ENCODE results near the gene HSPA1A.

Gene HSPA1A

GRCh38 chr6:31825553-31825952, 10.2 kb downstream of the HSPA1A start:
- no peak for ATAC-seq
- no peak for TF ChIP-seq PPARA (CRISPR knock-in tag; IDR thresholded peaks at IDR 0.05; ENCODE audit: borderline replicate concordance)
- no peak for TF ChIP-seq ZFP3 (CRISPR knock-in tag; IDR thresholded peaks at IDR 0.05)
- TF ChIP-seq BACH2 (CRISPR knock-in tag; IDR thresholded peaks at IDR 0.05; ENCODE audit: borderline replicate concordance), result no peak
- no peak for TF ChIP-seq TOX (CRISPR knock-in tag; IDR thresholded peaks at IDR 0.05; ENCODE audit: borderline replicate concordance)
- TF ChIP-seq RARB (CRISPR knock-in tag; IDR thresholded peaks at IDR 0.05), result no peak
- TF ChIP-seq ISL1 (CRISPR knock-in tag; IDR thresholded peaks at IDR 0.05), result no peak
- no peak for TF ChIP-seq CREB5 (CRISPR knock-in tag; IDR thresholded peaks at IDR 0.05; ENCODE audit: low read depth)
- TF ChIP-seq ESRRG (CRISPR knock-in tag; IDR thresholded peaks at IDR 0.05), result no peak
- no peak for TF ChIP-seq ARNTL (CRISPR knock-in tag; IDR thresholded peaks at IDR 0.05; ENCODE audit: borderline replicate concordance, low read depth)

DNA sequence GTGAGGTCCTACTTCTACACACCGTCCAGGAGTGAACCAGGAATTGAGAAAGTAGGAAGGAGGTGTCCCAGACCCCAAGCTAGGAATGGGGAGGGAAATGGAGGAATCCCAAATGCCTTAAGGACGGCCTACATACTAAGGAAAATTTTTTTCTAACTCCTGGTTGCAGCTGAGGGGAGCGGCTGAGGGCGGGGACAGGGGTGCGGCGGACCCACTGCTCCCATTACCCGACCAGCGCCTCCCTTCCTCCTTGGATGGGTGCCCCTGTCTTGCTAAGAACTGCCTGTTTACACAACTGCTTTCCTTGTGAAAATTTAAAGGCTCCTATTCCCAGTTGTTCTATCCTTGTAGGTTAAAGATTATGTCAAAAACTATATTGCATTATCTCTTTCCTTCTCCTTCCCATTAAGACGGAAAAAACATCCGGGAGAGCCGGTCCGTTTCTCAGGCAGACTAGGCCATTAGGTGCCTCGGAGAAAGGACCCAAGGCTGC, 11.5 kb downstream of the HSPA1A start:
- TF ChIP-seq, protein P1, sequence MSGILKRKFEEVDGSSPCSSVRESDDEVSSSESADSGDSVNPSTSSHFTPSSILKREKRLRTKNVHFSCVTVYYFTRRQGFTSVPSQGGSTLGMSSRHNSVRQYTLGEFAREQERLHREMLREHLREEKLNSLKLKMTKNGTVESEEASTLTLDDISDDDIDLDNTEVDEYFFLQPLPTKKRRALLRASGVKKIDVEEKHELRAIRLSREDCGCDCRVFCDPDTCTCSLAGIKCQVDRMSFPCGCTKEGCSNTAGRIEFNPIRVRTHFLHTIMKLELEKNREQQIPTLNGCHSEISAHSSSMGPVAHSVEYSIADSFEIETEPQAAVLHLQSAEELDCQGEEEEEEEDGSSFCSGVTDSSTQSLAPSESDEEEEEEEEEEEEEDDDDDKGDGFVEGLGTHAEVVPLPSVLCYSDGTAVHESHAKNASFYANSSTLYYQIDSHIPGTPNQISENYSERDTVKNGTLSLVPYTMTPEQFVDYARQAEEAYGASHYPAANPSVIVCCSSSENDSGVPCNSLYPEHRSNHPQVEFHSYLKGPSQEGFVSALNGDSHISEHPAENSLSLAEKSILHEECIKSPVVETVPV (CRISPR knock-in tag; IDR thresholded peaks at IDR 0.05), result no peak
- TF ChIP-seq ZC3H10 (CRISPR knock-in tag; IDR thresholded peaks at IDR 0.05) (no peak), ZNF8 (CRISPR knock-in tag; IDR thresholded peaks at IDR 0.05) (no peak), SNAI2 (CRISPR knock-in tag; IDR thresholded peaks at IDR 0.05) (no peak), ZFP3 (CRISPR knock-in tag; IDR thresholded peaks at IDR 0.05) (no peak), GLIS3 (CRISPR knock-in tag; IDR thresholded peaks at IDR 0.05) (no peak), ZNF565 (CRISPR knock-in tag; conservative IDR thresholded peaks at IDR 0.05; ENCODE audit: low read depth) (no peak), TOX (CRISPR knock-in tag; IDR thresholded peaks at IDR 0.05; ENCODE audit: borderline replicate concordance) (no peak)
- TF ChIP-seq, protein P2, sequence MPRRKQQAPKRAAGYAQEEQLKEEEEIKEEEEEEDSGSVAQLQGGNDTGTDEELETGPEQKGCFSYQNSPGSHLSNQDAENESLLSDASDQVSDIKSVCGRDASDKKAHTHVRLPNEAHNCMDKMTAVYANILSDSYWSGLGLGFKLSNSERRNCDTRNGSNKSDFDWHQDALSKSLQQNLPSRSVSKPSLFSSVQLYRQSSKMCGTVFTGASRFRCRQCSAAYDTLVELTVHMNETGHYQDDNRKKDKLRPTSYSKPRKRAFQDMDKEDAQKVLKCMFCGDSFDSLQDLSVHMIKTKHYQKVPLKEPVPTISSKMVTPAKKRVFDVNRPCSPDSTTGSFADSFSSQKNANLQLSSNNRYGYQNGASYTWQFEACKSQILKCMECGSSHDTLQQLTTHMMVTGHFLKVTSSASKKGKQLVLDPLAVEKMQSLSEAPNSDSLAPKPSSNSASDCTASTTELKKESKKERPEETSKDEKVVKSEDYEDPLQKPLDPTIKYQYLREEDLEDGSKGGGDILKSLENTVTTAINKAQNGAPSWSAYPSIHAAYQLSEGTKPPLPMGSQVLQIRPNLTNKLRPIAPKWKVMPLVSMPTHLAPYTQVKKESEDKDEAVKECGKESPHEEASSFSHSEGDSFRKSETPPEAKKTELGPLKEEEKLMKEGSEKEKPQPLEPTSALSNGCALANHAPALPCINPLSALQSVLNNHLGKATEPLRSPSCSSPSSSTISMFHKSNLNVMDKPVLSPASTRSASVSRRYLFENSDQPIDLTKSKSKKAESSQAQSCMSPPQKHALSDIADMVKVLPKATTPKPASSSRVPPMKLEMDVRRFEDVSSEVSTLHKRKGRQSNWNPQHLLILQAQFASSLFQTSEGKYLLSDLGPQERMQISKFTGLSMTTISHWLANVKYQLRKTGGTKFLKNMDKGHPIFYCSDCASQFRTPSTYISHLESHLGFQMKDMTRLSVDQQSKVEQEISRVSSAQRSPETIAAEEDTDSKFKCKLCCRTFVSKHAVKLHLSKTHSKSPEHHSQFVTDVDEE (CRISPR knock-in tag; IDR thresholded peaks at IDR 0.05), result no peak
- peak; percentile 36 for ATAC-seq

GRCh38 chr6:31827286-31828079, 12.1 kb downstream of the HSPA1A start, which contains the start of gene HSPA1B:
Gene HSPA1B (plus strand): TSS chr6:31827738. CDS start chr6:31827951, 213 bp downstream.
- no peak for TF ChIP-seq PPARA (CRISPR knock-in tag; IDR thresholded peaks at IDR 0.05; ENCODE audit: borderline replicate concordance)
- TF ChIP-seq, protein P3, sequence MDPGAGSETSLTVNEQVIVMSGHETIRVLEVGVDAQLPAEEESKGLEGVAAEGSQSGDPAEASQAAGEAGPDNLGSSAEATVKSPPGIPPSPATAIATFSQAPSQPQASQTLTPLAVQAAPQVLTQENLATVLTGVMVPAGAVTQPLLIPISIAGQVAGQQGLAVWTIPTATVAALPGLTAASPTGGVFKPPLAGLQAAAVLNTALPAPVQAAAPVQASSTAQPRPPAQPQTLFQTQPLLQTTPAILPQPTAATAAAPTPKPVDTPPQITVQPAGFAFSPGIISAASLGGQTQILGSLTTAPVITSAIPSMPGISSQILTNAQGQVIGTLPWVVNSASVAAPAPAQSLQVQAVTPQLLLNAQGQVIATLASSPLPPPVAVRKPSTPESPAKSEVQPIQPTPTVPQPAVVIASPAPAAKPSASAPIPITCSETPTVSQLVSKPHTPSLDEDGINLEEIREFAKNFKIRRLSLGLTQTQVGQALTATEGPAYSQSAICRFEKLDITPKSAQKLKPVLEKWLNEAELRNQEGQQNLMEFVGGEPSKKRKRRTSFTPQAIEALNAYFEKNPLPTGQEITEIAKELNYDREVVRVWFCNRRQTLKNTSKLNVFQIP (CRISPR knock-in tag; IDR thresholded peaks at IDR 0.05; ENCODE audit: borderline replicate concordance, low read depth), result no peak
- TF ChIP-seq ZFP3 (CRISPR knock-in tag; IDR thresholded peaks at IDR 0.05), result no peak
- no peak for TF ChIP-seq RARB (CRISPR knock-in tag; IDR thresholded peaks at IDR 0.05)
- no peak for TF ChIP-seq ZFP30 (CRISPR knock-in tag; IDR thresholded peaks at IDR 0.05)
- no peak for TF ChIP-seq SNAI2 (CRISPR knock-in tag; IDR thresholded peaks at IDR 0.05)
- ATAC-seq, result peak; percentile 90

DNA sequence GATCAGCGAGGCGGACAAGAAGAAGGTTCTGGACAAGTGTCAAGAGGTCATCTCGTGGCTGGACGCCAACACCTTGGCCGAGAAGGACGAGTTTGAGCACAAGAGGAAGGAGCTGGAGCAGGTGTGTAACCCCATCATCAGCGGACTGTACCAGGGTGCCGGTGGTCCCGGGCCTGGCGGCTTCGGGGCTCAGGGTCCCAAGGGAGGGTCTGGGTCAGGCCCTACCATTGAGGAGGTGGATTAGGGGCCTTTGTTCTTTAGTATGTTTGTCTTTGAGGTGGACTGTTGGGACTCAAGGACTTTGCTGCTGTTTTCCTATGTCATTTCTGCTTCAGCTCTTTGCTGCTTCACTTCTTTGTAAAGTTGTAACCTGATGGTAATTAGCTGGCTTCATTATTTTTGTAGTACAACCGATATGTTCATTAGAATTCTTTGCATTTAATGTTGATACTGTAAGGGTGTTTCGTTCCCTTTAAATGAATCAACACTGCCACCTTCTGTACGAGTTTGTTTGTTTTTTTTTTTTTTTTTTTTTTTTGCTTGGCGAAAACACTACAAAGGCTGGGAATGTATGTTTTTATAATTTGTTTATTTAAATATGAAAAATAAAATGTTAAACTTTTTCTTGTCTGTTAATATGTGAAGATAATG, 14.4 kb downstream of the HSPA1A start:
- ATAC-seq, result peak; percentile 2; the same call in 1 of the 3 replicates
- TF ChIP-seq CSDC2 (CRISPR knock-in tag; IDR thresholded peaks at IDR 0.05) (no peak), ZNF565 (CRISPR knock-in tag; conservative IDR thresholded peaks at IDR 0.05; ENCODE audit: low read depth) (no peak), ZFP3 (CRISPR knock-in tag; IDR thresholded peaks at IDR 0.05) (no peak), ARNTL (CRISPR knock-in tag; IDR thresholded peaks at IDR 0.05; ENCODE audit: borderline replicate concordance, low read depth) (no peak), ISL1 (CRISPR knock-in tag; IDR thresholded peaks at IDR 0.05) (no peak), RARB (CRISPR knock-in tag; IDR thresholded peaks at IDR 0.05) (no peak), GLIS3 (CRISPR knock-in tag; IDR thresholded peaks at IDR 0.05) (no peak)
